COLO668 (cell line): Measurements from ENCODE around the gene IL10RB.
A peak's percentile ranks its signal among the peaks of the same experiment; 100 is the strongest.

Source experiments
- DNase-seq: peaks from one replicate; lab custom pipeline; 2025; ENCODE audit not compliant: unreplicated experiment; lab: John Stamatoyannopoulos, UW

Gene IL10RB

GRCh38 chr21:33265664-33266049 is 510 bp upstream of the IL10RB start:
- DNase-seq = no peak

- DNase-seq = peak; percentile 49
Measured at GRCh38 chr21:33266789-33267135, 595 bp downstream of the IL10RB start.

- no peak for DNase-seq
Measured at GRCh38 chr21:33267250-33267649, 1.1 kb downstream of the IL10RB start.

- no peak for DNase-seq
Measured at GRCh38 chr21:33268393-33268736, 2.2 kb downstream of the IL10RB start.

- DNase-seq = peak; percentile 98
Measured at GRCh38 chr21:33268737-33269441, 2.7 kb downstream of the IL10RB start.

GRCh38 chr21:33270986-33271385 is 4.8 kb downstream of the IL10RB start:
- no peak for DNase-seq

GRCh38 chr21:33273044-33273443 is 6.9 kb downstream of the IL10RB start:
- no peak for DNase-seq

GRCh38 chr21:33278721-33279120 is 12.6 kb downstream of the IL10RB start:
- no peak for DNase-seq

GRCh38 chr21:33279330-33279820 is 13.2 kb downstream of the IL10RB start:
- DNase-seq = no peak

- DNase-seq = no peak
Measured at GRCh38 chr21:33281096-33281652, 15.0 kb downstream of the IL10RB start.

GRCh38 chr21:33283203-33283602 is 17.0 kb downstream of the IL10RB start:
- DNase-seq = no peak

GRCh38 chr21:33286076-33286475 is 19.9 kb downstream of the IL10RB start:
- no peak for DNase-seq

- DNase-seq = no peak
Measured at GRCh38 chr21:33286600-33287456, 20.7 kb downstream of the IL10RB start.

- no peak for DNase-seq
Measured at GRCh38 chr21:33289199-33289819, 23.1 kb downstream of the IL10RB start.

GRCh38 chr21:33290441-33290840 is 24.3 kb downstream of the IL10RB start:
- DNase-seq = peak; percentile 95

GRCh38 chr21:33291686-33292085 is 25.5 kb downstream of the IL10RB start:
- DNase-seq = no peak

- DNase-seq = no peak
Measured at GRCh38 chr21:33292724-33293123, 26.6 kb downstream of the IL10RB start.

GRCh38 chr21:33293136-33293535 is 27.0 kb downstream of the IL10RB start:
- no peak for DNase-seq

- DNase-seq = no peak
Measured at GRCh38 chr21:33293811-33294216, 27.6 kb downstream of the IL10RB start.

- no peak for DNase-seq
Measured at GRCh38 chr21:33296156-33296555, 30.0 kb downstream of the IL10RB start.

GRCh38 chr21:33299181-33299752 is 33.1 kb downstream of the IL10RB start:
- no peak for DNase-seq
